Neural crest cell (in vitro differentiated cells): ENCODE measurements around the gene CD19. TPM values are rescaled to one million over a fixed set of nuclear protein-coding genes. Genes with fewer than 3 reads are reported as not detected.
"Not testable (repeated sequence)": the region's sequence is repeated elsewhere in the genome, so short reads cannot be mapped to it uniquely, and the experiment has no call there.

Experiments
- DNase-seq: peaks from one replicate; pipeline ENCODE4 v3.0.0; 2021; ENCODE audit warnings: low read depth, mixed read lengths, low spot score
- H3K27ac Mint-ChIP-seq: one replicate; pipeline ENCODE4 v1.8.0; 2021; ENCODE audit warnings: mild to moderate bottlenecking, mixed read lengths; ENCODE audit not compliant: unreplicated experiment
- H3K27me3 Mint-ChIP-seq: 2 replicates; pipeline ENCODE4 v1.8.0; 2021; ENCODE audit warnings: low read depth, mild to moderate bottlenecking, mixed read lengths
- H3K36me3 Mint-ChIP-seq: 2 replicates; pipeline ENCODE4 v1.8.0; 2021; ENCODE audit warnings: low read depth, mild to moderate bottlenecking, mixed read lengths
- H3K4me1 Mint-ChIP-seq: 2 replicates; pipeline ENCODE4 v1.8.0; 2021; ENCODE audit warnings: mixed read lengths
- H3K4me3 Mint-ChIP-seq: one replicate; pipeline ENCODE4 v1.8.0; 2021; ENCODE audit warnings: mild to moderate bottlenecking, mixed read lengths
- H3K9me3 Mint-ChIP-seq: 2 replicates; pipeline ENCODE4 v1.8.0; 2021; ENCODE audit warnings: mixed read lengths
- total RNA-seq: library from RNA; stranded (reverse); gene quantifications from 2 replicates; pipeline ENCODE4 v1.2.1, GENCODE V29; 2021
- TF ChIP-seq, protein P1 (sequence below): fragments of 200-600 bp; sonication (generic); conservative IDR thresholded peaks from 2 replicates; pipeline ENCODE4 v1.5.0; 2021; ENCODE audit warnings: antibody characterized with exemption, mild to moderate bottlenecking

CD19 gene
- total RNA-seq, 1 donor from 2014 or later: not detected

DNA sequence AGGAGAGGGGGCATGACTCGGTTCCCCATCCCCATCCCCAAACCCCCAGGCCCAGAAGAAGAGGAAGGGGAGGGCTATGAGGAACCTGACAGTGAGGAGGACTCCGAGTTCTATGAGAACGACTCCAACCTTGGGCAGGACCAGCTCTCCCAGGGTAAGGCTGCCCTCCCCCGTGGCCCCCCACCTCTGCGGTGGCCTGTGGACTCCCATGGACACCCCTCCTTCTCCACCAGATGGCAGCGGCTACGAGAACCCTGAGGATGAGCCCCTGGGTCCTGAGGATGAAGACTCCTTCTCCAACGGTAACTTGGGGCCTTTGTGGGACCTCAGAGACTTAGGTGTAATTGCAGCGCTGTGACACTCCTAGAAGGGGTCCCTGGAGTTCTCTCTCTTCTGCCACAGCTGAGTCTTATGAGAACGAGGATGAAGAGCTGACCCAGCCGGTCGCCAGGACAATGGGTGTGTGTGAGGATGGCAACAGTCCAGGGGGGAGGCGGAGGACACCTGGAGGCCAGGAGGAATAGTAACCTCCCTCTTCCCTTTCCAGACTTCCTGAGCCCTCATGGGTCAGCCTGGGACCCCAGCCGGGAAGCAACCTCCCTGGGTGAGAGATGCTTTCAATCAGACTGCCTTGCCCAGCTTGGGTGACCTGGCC is 5.6 kb downstream of the CD19 start:
- Mint-ChIP-seq H3K9me3 (peaks cover 4% of the 10 kb centered on the region), H3K4me3 (no peak overlapping the region), H3K27me3 (peaks cover 8% of the 10 kb centered on the region)

DNA sequence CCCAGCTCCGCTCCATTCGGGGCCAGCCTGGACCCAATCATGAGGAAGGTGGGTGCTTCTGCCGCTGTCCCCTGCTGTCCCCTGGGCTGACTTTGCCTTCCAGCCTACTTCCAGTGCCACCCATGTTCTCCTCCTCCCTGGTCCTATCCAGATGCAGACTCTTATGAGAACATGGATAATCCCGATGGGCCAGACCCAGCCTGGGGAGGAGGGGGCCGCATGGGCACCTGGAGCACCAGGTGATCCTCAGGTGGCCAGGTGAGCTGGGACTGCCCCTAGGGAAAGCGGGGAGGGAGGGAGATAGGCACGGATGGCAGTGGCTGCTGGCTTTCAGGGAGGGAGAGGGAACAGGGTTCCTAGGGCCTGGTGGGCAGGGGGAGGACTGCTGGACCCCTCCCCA is 7.0 kb downstream of the CD19 start:
- Mint-ChIP-seq H3K4me1 (no peaks in the 10 kb centered on the region), H3K27me3 (peaks cover 8% of the 10 kb centered on the region), H3K27ac (no peak overlapping the region), H3K4me3 (no peak overlapping the region), H3K9me3 (peaks cover 4% of the 10 kb centered on the region), H3K36me3 (no peaks in the 10 kb centered on the region)
- DNase-seq: no peak
- TF ChIP-seq, protein P1, sequence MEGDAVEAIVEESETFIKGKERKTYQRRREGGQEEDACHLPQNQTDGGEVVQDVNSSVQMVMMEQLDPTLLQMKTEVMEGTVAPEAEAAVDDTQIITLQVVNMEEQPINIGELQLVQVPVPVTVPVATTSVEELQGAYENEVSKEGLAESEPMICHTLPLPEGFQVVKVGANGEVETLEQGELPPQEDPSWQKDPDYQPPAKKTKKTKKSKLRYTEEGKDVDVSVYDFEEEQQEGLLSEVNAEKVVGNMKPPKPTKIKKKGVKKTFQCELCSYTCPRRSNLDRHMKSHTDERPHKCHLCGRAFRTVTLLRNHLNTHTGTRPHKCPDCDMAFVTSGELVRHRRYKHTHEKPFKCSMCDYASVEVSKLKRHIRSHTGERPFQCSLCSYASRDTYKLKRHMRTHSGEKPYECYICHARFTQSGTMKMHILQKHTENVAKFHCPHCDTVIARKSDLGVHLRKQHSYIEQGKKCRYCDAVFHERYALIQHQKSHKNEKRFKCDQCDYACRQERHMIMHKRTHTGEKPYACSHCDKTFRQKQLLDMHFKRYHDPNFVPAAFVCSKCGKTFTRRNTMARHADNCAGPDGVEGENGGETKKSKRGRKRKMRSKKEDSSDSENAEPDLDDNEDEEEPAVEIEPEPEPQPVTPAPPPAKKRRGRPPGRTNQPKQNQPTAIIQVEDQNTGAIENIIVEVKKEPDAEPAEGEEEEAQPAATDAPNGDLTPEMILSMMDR: no peak

More for the DNA sequence above, 5.6 kb downstream of the CD19 start:
- DNase-seq: no peak
- TF ChIP-seq, protein P1: no peak
- no peak overlapping the region for H3K27ac Mint-ChIP-seq
- no peaks in the 10 kb centered on the region for H3K36me3 Mint-ChIP-seq
- H3K4me1 Mint-ChIP-seq: no peaks in the 10 kb centered on the region

DNA sequence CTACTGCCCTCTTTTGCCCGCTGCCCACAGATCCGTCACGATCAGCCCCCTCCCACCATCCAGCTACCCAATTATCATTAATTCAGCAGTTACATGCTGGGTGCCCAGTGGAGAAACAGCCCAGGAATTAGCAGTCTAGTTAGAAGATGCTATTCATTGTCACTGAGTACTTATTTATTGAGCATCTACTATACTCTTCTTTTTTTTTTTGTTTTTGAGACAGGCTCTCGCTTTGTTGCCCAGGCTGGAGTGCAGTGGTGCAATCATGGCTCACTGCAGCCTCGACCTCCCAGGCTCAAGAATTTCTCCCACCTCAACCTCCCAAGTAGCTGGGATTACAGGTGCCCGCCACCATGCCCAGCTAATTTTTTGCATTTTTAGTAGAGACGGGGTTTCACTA is 8.1 kb downstream of the CD19 start:
- H3K4me3 Mint-ChIP-seq, H3K27ac Mint-ChIP-seq, DNase-seq, H3K27me3 Mint-ChIP-seq, H3K4me1 Mint-ChIP-seq, H3K9me3 Mint-ChIP-seq, H3K36me3 Mint-ChIP-seq: not testable (repeated sequence)

DNA sequence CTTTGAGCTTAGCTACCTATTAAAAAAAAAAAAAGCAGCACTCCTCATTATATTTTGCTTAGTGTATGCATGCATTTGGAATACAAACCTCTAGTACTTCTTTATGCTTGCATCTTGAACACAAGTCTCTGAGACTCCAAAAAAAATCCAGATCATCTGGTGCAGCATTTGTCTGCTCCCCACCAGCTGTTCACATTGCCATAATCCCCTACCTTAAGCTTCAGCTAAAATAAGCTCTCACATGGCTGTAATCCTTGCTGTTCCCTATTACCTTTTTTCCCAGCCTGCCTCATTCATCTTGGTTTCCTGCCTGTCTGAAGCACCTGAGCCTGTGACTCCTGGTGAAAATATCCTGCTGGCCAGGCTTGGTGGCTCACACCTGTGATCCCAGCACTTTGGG is 11.5 kb downstream of the CD19 start:
- no peak overlapping the region for H3K27ac Mint-ChIP-seq
- H3K4me3 Mint-ChIP-seq: no peak overlapping the region
- TF ChIP-seq, protein P1: no peak
- peaks cover 14% of the 10 kb centered on the region for H3K27me3 Mint-ChIP-seq
- no peak for DNase-seq
- peaks cover 13% of the 10 kb centered on the region for H3K4me1 Mint-ChIP-seq
- H3K36me3 Mint-ChIP-seq: no peaks in the 10 kb centered on the region
- no peaks in the 10 kb centered on the region for H3K9me3 Mint-ChIP-seq

DNA sequence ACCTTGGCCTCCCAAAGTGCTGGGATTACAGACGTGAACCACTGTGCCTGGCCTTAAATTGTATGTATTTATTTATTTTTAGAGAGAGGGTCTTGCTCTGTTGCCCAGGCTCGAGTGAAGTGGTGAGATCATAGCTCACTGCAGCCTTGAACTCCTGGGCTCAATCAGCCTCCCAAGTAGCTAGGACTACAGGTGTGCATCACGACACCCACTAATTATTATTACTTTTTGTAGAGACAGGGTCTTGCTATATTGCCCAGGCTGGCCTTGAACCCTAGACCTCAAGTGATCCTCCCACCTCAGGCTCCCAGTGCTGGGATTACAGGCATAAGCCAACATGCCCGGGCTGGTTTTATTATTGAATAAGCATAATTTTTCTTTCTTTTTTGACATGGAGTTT is 14.9 kb downstream of the CD19 start:
- peaks cover 25% of the 10 kb centered on the region for H3K4me1 Mint-ChIP-seq
- peaks cover 3% of the 10 kb centered on the region for H3K36me3 Mint-ChIP-seq
- H3K4me3 Mint-ChIP-seq: no peak overlapping the region
- TF ChIP-seq, protein P1: no peak
- no peak overlapping the region for H3K27ac Mint-ChIP-seq
- DNase-seq: no peak
- H3K9me3 Mint-ChIP-seq: no peaks in the 10 kb centered on the region
- H3K27me3 Mint-ChIP-seq: peaks cover 11% of the 10 kb centered on the region

DNA sequence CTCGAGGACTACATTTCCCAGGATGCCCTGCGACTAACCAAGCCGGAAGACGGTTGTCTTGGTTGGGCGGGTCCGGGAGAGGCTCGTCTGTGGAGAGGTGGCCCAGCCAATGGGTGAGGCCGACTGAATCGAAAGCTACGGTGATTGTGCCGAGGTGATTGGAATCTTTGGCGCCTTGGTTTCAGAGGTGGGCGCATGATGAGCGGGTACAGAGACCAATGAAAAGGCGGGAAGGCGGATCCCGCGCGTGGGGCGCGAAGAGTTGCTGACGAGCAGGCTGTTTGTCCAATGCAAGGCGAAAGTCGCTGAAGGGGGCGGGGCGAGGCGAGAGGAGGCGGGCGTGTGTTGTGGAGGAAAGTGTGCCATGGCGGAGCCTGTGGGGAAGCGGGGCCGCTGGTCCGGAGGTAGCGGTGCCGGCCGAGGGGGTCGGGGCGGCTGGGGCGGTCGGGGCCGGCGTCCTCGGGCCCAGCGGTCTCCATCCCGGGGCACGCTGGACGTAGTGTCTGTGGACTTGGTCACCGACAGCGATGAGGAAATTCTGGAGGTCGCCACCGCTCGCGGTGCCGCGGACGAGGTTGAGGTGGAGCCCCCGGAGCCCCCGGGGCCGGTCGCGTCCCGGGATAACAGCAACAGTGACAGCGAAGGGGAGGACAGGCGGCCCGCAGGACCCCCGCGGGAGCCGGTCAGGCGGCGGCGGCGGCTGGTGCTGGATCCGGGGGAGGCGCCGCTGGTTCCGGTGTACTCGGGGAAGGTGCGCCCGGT is 19.1 kb downstream of the CD19 start, which contains the start of gene NFATC2IP:
TSS of gene NFATC2IP (plus strand) at position 290 of the 762 bp plus-strand sequence. CDS start at position 365, 75 bp downstream.
- peaks cover 8% of the 10 kb centered on the region for H3K27me3 Mint-ChIP-seq
- no peaks in the 10 kb centered on the region for H3K9me3 Mint-ChIP-seq
- TF ChIP-seq, protein P1: no peak
- peaks cover 3% of the 10 kb centered on the region for H3K36me3 Mint-ChIP-seq
- DNase-seq: peak; percentile 100
- peak within 1 kb of the TSS; percentile 7 for H3K27ac Mint-ChIP-seq
- H3K4me1 Mint-ChIP-seq: peaks cover 27% of the 10 kb centered on the region
- H3K4me3 Mint-ChIP-seq: peak within 1 kb of the TSS; percentile 98
